HG03378 (cell line): Measurements from ENCODE around the gene TMEM39B.
"Not testable (repeated sequence)": the region's sequence is repeated elsewhere in the genome, so short reads cannot be mapped to it uniquely, and the experiment has no call there.

Experiments
- ATAC-seq: cut with Tn5 transposase; IDR thresholded peaks from one replicate; pipeline ENCODE4 v1.9.1; 2021; ENCODE audit warnings: mild to moderate bottlenecking, moderate library complexity; ENCODE audit not compliant: unreplicated experiment

The TMEM39B gene

GRCh38 chr1:32068957-32069588 lies 3.7 kb upstream of the TMEM39B start:
- no peak for ATAC-seq

GRCh38 chr1:32071758-32072621 lies 749 bp upstream of the TMEM39B start:
- ATAC-seq: no peak

GRCh38 chr1:32073299-32074229 lies 825 bp downstream of the TMEM39B start:
- peak; percentile 19 for ATAC-seq

- no peak for ATAC-seq
Observed at GRCh38 chr1:32074841-32075240, 2.1 kb downstream of the TMEM39B start.

GRCh38 chr1:32077451-32077850 lies 4.7 kb downstream of the TMEM39B start:
- no peak for ATAC-seq

GRCh38 chr1:32082022-32082421 lies 9.3 kb downstream of the TMEM39B start:
- no peak for ATAC-seq

GRCh38 chr1:32086381-32086780 lies 13.6 kb downstream of the TMEM39B start:
- ATAC-seq: not testable (repeated sequence)

- ATAC-seq: no peak
Observed at GRCh38 chr1:32091176-32091575, 18.4 kb downstream of the TMEM39B start.

GRCh38 chr1:32091591-32091990 lies 18.9 kb downstream of the TMEM39B start:
- ATAC-seq: no peak

- no peak for ATAC-seq
Observed at GRCh38 chr1:32094746-32095521, 22.2 kb downstream of the TMEM39B start.

- no peak for ATAC-seq
Observed at GRCh38 chr1:32099426-32099825, 26.7 kb downstream of the TMEM39B start.

GRCh38 chr1:32100359-32100758 lies 27.6 kb downstream of the TMEM39B start:
- no peak for ATAC-seq

- ATAC-seq: no peak
Observed at GRCh38 chr1:32100807-32101708, 28.3 kb downstream of the TMEM39B start.

GRCh38 chr1:32104127-32104526 lies 31.4 kb downstream of the TMEM39B start:
- ATAC-seq: no peak

GRCh38 chr1:32105338-32105737 lies 32.6 kb downstream of the TMEM39B start:
- no peak for ATAC-seq

GRCh38 chr1:32106663-32107275 lies 34.0 kb downstream of the TMEM39B start:
- ATAC-seq: no peak

GRCh38 chr1:32107742-32108661 lies 35.3 kb downstream of the TMEM39B start, which contains the start of gene KPNA6:
Gene KPNA6, plus strand, starts transcription at chr1:32108056. Its CDS starts 75 bp downstream, at chr1:32108131.
- peak; percentile 71 for ATAC-seq
